Uterus (tissue), 2 donors: ENCODE results near the gene DYNLT1.

Experiments
- POLR2A ChIP-seq, 2 donors: fragments of 450-650 bp; IDR thresholded peaks; one replicate each; pipeline ENCODE4 v1.6.1; 2016; ENCODE audit warnings: antibody characterized with exemption in 2 of 2, mild to moderate bottlenecking in 1 of 2, moderate library complexity in 1 of 2
- TF ChIP-seq, protein P1 (sequence below), 4 experiments: fragments of 200-600 bp in 2 of 4; fragments of 450-650 bp in 2 of 4; sonication (generic) in 2 of 4; IDR thresholded peaks; one replicate each; pipeline ENCODE4 v1.5.1; 2016 to 2019; ENCODE audit warnings: antibody characterized with exemption in 4 of 4, mild to moderate bottlenecking in 2 of 4, moderate library complexity in 1 of 4

- TF ChIP-seq, protein P1, sequence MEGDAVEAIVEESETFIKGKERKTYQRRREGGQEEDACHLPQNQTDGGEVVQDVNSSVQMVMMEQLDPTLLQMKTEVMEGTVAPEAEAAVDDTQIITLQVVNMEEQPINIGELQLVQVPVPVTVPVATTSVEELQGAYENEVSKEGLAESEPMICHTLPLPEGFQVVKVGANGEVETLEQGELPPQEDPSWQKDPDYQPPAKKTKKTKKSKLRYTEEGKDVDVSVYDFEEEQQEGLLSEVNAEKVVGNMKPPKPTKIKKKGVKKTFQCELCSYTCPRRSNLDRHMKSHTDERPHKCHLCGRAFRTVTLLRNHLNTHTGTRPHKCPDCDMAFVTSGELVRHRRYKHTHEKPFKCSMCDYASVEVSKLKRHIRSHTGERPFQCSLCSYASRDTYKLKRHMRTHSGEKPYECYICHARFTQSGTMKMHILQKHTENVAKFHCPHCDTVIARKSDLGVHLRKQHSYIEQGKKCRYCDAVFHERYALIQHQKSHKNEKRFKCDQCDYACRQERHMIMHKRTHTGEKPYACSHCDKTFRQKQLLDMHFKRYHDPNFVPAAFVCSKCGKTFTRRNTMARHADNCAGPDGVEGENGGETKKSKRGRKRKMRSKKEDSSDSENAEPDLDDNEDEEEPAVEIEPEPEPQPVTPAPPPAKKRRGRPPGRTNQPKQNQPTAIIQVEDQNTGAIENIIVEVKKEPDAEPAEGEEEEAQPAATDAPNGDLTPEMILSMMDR (IDR thresholded peaks at IDR 0.05), result no peak
- no peak for TF ChIP-seq POLR2A (IDR thresholded peaks at IDR 0.05)
These were observed 47.0 kb downstream of the DYNLT1 start for GRCh38 chr6:158597565-158597964.
